Thoracic aorta (tissue), 2 donors: ENCODE results near the gene ASCL2. TPM values are rescaled to one million over a fixed set of nuclear protein-coding genes. Genes with fewer than 3 reads are reported as not detected.

ENCODE experiments used
- ATAC-seq: fragments of 150-250 bp; one replicate; pipeline ENCODE4 v1.8.0; 2017; ENCODE audit warnings: low read depth; ENCODE audit not compliant: insufficient number of reproducible peaks, low FRiP score
- DNase-seq: peaks from one replicate; pipeline ENCODE4 v3.0.0-alpha.2; 2020; ENCODE audit warnings: low spot score
- H3K27ac ChIP-seq, 2 donors: fragments of 200-600 bp; sonication (generic); 1 replicate in 1 of 2; 2 replicates in 1 of 2; pipeline ENCODE4 v1.5.1; 2016; ENCODE audit warnings: mild to moderate bottlenecking in 2 of 2, moderate library complexity in 2 of 2
- H3K27me3 ChIP-seq: fragments of 200-600 bp; sonication (generic); replicated peaks from 2 replicates; pipeline ENCODE4 v1.6.0; 2016; ENCODE audit warnings: mild to moderate bottlenecking; ENCODE audit not compliant: insufficient read depth
- H3K36me3 ChIP-seq: fragments of 200-600 bp; sonication (generic); one replicate; pipeline ENCODE4 v1.5.1; 2016
- H3K4me1 ChIP-seq, 2 donors: fragments of 200-600 bp; sonication (generic); 1 replicate in 1 of 2; 2 replicates in 1 of 2; pipeline versions ENCODE4 v1.5.1 to v1.6.0; 2016; ENCODE audit warnings: low read depth in 2 of 2, mild to moderate bottlenecking in 1 of 2; ENCODE audit not compliant: control insufficient read depth in 1 of 2
- H3K4me3 ChIP-seq: fragments of 200-600 bp; sonication (generic); 2 replicates; pipeline ENCODE4 v1.5.1; 2016; ENCODE audit warnings: mild to moderate bottlenecking
- H3K9me3 ChIP-seq: fragments of 200-600 bp; sonication (generic); 2 replicates; pipeline ENCODE4 v1.5.1; 2016
- total RNA-seq, 2 donors: library from RNA; depleted of rRNA; stranded (reverse); fragments of >200 nt; gene quantifications; one replicate each; pipeline versions ENCODE4 v1.1.0 to v1.2.3, GENCODE V29; 2016
- TF ChIP-seq, protein P1 (sequence below): fragments of 200-600 bp; sonication (generic); IDR thresholded peaks from one replicate; pipeline ENCODE4 v1.5.1; 2019; ENCODE audit warnings: antibody characterized with exemption

The ASCL2 gene
- total RNA-seq, 2 donors from 2014 or later = 0.41 to 0.78 TPM

DNA sequence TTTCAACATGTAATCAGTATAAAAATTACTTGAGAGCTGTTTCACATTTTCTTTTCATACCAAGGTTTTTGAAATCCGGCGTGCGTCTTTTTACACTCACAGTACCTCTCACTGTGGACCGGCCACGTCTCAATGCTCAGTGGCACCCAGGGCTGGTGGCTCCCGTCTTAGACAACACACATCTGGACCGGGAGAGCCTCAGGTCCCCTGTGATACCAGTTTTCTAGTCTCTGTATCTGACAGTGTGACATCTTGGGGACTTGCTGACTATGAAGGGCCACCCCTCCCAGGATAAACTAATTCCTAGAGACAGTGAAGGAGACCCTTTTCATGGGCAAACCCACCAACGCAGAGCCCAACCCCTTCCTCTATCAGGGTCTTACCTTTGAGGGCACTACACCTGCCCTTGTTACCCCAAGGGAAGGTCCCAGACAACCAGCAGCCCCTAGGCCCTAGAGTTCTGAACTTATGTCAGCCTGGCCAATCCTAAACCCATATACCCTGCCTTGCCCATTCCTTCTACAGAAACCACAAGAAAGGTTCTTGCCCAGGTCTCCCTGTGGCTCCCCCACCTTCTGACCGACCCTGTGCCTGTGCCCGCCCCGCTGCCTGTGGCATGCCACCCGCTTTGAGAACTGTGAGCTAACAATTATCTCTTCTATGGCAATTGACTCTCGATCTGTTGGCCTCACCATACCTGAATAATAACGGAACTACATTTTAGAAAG lies 6.1 kb upstream of the ASCL2 start:
- ATAC-seq (no peak), DNase-seq (no peak)
- Histone ChIP-seq H3K36me3 (no peaks in the 10 kb centered on the region), H3K27me3 (no peaks in the 10 kb centered on the region), H3K27ac (no peak overlapping the region), H3K4me3 (no peak overlapping the region), H3K4me1 (no peaks in the 10 kb centered on the region), H3K9me3 (peaks cover 9% of the 10 kb centered on the region)
- TF ChIP-seq, protein P1, sequence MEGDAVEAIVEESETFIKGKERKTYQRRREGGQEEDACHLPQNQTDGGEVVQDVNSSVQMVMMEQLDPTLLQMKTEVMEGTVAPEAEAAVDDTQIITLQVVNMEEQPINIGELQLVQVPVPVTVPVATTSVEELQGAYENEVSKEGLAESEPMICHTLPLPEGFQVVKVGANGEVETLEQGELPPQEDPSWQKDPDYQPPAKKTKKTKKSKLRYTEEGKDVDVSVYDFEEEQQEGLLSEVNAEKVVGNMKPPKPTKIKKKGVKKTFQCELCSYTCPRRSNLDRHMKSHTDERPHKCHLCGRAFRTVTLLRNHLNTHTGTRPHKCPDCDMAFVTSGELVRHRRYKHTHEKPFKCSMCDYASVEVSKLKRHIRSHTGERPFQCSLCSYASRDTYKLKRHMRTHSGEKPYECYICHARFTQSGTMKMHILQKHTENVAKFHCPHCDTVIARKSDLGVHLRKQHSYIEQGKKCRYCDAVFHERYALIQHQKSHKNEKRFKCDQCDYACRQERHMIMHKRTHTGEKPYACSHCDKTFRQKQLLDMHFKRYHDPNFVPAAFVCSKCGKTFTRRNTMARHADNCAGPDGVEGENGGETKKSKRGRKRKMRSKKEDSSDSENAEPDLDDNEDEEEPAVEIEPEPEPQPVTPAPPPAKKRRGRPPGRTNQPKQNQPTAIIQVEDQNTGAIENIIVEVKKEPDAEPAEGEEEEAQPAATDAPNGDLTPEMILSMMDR = no peak

DNA sequence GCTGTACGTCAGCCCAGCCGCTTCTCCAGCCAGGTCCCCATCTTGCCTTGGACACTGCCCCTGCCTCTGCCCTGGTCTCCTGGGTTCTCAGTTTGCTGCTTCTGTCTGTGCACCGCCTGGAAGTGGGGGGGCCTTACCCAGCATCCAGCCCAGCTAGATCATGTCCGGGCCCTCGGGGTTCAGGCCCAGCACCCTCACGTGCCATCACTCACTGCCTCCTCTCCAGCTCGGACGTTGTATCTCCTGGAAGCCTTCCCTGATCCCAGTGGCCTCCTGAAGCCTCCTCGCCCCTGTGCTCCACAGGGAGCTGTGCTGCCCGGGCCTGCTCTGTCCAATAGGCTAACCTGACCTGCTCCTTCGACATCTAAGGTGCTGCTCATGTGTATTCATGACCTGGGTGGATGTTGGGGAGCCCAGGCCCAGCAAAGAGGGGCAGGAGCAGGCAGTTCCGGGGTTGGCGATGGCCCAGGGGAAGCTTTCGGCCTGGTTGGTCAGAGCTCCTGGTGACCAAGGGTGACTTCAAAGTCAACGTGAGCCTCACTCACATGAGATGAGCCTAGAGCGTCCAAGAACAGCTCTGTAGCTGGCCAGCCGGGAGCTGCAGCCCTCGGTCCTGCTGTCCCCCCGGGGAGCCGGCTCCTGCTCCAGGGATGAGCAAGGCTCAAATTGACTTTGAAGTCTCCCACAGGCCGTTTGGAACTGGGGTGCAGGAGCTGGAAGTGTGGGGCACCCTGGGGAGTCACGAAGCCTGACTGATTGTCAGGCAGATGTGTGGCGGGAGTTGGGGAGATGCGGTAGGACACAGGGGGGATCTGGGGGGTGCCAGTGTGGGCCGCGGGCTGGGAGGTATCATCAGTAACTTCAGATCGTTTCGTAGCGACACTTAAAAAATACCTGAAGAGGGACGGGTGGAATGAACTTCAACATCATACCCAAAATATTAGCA lies 5.2 kb upstream of the ASCL2 start:
- ATAC-seq (no peak), DNase-seq (no peak)
- Histone ChIP-seq H3K9me3 (peaks cover 6% of the 10 kb centered on the region), H3K36me3 (no peaks in the 10 kb centered on the region), H3K27ac (no peak overlapping the region), H3K4me1 (peaks cover 0 to 8% of the 10 kb centered on the region in 2 donors), H3K27me3 (no peaks in the 10 kb centered on the region), H3K4me3 (no peak overlapping the region)
- TF ChIP-seq, protein P1 = no peak

DNA sequence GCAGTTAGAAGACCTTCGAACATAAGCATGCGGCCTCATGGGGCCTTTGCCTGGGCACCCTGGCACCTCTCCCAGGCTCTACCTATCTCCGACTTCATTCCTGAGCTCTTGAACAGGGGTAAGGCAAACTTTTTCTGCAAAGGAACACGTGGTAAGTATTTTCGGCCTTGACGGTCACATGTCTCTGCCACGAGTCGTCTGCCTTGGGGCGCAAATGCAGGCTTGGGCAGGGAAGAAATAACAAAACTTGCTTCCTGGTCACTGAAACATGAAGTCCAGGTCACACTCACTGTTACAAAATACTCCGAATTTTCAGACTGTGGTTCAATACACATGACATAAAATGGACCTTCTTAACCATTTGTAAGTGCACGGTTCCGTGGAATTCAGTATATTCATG lies 3.4 kb upstream of the ASCL2 start:
- Histone ChIP-seq H3K4me3 (no peak overlapping the region), H3K27me3 (no peaks in the 10 kb centered on the region), H3K4me1 (peaks cover 0 to 21% of the 10 kb centered on the region in 2 donors), H3K9me3 (no peaks in the 10 kb centered on the region), H3K36me3 (no peaks in the 10 kb centered on the region), H3K27ac (no peak overlapping the region)
- no peak for ATAC-seq
- no peak for DNase-seq
- TF ChIP-seq, protein P1 = no peak

DNA sequence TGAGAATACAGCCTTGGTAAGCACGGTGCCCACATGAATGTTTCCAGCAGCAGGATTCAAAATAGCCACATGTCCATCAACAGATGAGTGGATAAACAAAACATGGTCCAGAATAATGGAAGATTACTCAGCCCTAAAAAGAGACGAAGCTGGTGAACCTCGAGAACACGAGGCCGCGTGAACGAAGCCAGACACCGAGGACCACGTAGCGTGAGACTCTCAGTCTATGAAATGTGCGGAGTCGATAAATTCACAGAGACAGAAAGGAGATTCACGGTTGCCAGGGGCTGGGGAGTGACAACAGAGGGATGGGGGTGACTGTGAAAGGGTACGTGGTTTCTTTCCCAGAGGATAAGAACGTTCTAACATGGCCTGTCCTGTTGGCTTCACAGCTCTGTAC lies 2.9 kb upstream of the ASCL2 start:
- Histone ChIP-seq H3K9me3 (no peaks in the 10 kb centered on the region), H3K27me3 (no peaks in the 10 kb centered on the region), H3K4me3 (no peak overlapping the region), H3K4me1 (peaks cover 0 to 26% of the 10 kb centered on the region in 2 donors), H3K27ac (no peak overlapping the region), H3K36me3 (no peaks in the 10 kb centered on the region)
- TF ChIP-seq, protein P1 = no peak
- DNase-seq (no peak), ATAC-seq (no peak)

DNA sequence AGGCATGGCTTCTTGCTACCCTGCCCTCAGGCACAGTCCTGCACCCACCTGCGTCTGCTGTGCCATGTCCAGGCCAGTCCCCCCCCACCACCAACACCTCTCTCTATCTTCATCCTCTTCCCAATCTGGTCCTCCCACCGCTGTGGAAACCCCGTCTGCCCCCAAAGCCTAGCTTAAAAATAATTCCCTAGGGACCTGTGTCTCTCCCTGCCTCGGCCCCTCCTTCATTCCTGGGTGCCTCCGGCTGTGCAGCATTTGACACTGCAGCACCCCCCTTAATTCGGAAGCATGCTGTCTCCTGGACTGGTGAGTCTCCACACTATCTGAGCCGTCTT lies 2.5 kb upstream of the ASCL2 start:
- TF ChIP-seq, protein P1 = no peak
- Histone ChIP-seq H3K27ac (no peak overlapping the region), H3K9me3 (no peaks in the 10 kb centered on the region), H3K36me3 (no peaks in the 10 kb centered on the region), H3K4me3 (no peak overlapping the region), H3K27me3 (no peaks in the 10 kb centered on the region), H3K4me1 (peaks cover 0 to 26% of the 10 kb centered on the region in 2 donors)
- DNase-seq (no peak), ATAC-seq (no peak)
